Astrocyte of the spinal cord (primary cell): ENCODE results near the gene BECN2.

Experiments
- DNase-seq: peaks from one replicate; pipeline ENCODE4 v3.0.0; 2011; ENCODE audit warnings: low read depth, low spot score
- H3K4me3 ChIP-seq: 2 replicates; pipeline ENCODE4 v1.5.1; 2011; ENCODE audit warnings: low read depth, mild to moderate bottlenecking, low read length, moderate library complexity
- CTCF ChIP-seq: IDR thresholded peaks from 2 replicates; pipeline ENCODE4 v1.5.1; 2012; ENCODE audit warnings: low read depth, mild to moderate bottlenecking, low read length, inconsistent platforms
- in situ Hi-C: cut with HindIII; loops from 2 replicates; pipeline ENCODE4 v1.10.0; 2017; ENCODE audit warnings: low sequenced_read_pairs

Gene BECN2

GRCh38 chr1:241990040-241990439 is 32.5 kb downstream of the BECN2 start:
- in situ Hi-C loops: no loop called here
- DNase-seq: peak; percentile 92
- TF ChIP-seq CTCF: no peak
- no peak overlapping the region for H3K4me3 ChIP-seq

DNA sequence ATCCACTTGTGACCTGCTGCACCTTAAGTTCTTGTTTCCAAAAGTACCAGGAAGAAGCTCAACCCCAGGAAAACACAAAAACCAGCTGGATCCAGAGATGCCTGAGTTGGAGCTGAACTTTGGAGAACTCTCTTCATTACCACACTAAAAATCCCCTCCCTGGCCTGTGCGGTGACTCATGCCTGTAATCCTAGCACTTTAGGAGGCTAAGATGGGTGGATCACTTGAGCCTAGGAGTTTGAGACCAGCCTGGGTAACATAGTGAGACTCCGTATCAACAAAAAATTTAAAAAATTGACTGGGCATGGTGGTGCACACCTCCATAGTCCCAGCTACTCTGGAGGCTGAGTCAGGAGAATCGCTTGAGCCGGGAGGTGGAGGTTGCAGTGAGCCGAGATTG is 35.2 kb downstream of the BECN2 start:
- peak; percentile 32 for DNase-seq
- no peak overlapping the region for H3K4me3 ChIP-seq
- TF ChIP-seq CTCF: no peak
- in situ Hi-C loops: no loop called here

GRCh38 chr1:241994171-241994570 is 36.6 kb downstream of the BECN2 start:
- TF ChIP-seq CTCF: no peak

DNA sequence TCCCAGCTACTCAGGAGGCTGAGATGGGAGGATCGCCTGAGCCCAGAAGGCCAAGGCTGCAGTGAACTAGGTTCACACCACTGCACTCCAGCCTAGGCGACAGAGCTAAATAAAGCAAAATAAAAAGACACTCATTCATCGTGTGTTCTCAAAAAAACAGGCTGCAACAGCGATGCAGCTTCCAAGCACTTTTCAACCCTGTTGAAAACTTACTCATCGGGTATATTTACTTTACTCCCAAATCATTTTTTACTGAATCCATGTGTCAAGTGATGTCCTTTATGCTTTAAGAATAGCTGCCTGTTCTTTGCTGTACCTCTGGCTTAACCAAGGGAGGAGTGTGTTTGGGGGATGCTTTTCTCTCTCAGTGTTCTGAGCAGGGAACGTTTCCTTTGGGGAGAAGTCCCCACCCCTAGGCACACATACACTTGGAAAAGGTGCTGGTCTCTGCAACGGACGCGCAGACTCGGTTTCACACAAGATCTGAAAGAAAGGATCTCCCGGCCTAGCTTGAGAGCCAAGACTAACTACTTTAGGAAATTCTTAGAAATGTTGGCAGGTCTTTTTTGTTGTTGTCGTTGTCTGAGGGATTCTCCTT is 39.9 kb downstream of the BECN2 start:
- no peak overlapping the region for H3K4me3 ChIP-seq
- no peak for DNase-seq
- in situ Hi-C loops: no loop called here
- TF ChIP-seq CTCF: no peak

More at GRCh38 chr1:241994171-241994570, 36.6 kb downstream of the BECN2 start:
- H3K4me3 ChIP-seq: no peak overlapping the region
- in situ Hi-C loops: no loop called here
- no peak for DNase-seq

DNA sequence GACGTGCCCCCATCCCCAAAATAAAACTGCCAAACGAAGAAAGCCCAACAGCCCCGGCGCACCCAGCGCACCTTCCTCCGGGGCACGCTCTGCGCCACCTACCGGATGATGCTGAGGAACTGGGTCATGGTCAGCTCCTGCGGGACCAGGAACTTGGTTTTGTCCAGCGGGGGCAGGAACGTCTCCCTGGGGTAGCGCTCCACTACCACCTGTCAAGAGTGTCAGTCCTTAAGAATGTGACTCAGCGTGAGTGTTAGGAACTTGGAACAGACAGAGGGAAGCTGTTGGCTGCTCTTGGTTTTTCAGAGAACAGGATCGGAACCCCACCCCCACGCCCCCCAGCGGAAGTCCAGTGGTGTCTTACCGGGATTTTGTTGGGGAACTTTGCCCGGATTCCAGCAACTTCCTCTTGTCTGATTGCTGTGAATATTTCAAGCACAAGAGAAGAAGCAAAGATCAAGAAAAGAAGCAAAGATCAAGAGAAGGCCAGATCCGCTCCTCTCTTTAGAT is 40.9 kb downstream of the BECN2 start:
- peak; percentile 84 for DNase-seq
- peak overlapping the region; percentile 37 for H3K4me3 ChIP-seq
- in situ Hi-C loops: no loop called here

DNA sequence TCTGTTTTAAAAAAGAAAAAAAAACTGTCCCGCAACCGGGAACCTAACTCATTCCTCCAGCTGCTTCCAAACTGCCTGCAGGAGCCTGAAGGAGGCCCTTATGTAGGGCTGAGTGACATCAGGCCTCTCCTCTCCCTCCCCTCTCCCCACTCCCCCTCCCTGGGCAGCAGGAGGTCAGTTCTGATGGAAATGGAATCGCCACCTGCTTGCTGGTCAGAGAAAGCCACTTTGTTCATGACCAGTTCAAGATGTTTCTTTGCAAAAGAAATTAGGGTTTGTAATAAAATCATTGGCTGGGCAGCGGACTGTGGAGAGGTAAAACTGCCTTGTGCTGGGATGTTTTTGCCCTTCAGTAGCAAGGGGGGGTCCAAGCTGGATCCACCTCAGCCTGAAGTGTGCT is 41.5 kb downstream of the BECN2 start, which contains the start of gene MAP1LC3C:
Gene MAP1LC3C, minus strand, starts transcription at position 73 of the 400 bp plus-strand sequence. CDS start 90 bp downstream, outside the sequence.
- in situ Hi-C loops: no loop called here
- no peak for DNase-seq
- TF ChIP-seq CTCF: no peak
- peak within 1 kb of the TSS; percentile 37 for H3K4me3 ChIP-seq

More for the DNA sequence above, 40.9 kb downstream of the BECN2 start:
- TF ChIP-seq CTCF: peak; percentile 73

- DNase-seq: no peak
- TF ChIP-seq CTCF: no peak
- H3K4me3 ChIP-seq: no peak overlapping the region
- in situ Hi-C loops: no loop called here
Observed at GRCh38 chr1:242000434-242000833, 42.9 kb downstream of the BECN2 start.
